Neural cell (in vitro differentiated cells): ENCODE data around the gene WWC1. TPM values are rescaled to one million over a fixed set of nuclear protein-coding genes. Genes with fewer than 3 reads are reported as not detected.

Experiments used
- H2AFZ ChIP-seq: fragments of 200-600, 300-800 bp; sonication (generic), shearing (Covaris generic); 2 replicates; pipeline ENCODE4 v1.6.0; 2014; ENCODE audit warnings: low read depth, mild to moderate bottlenecking, antibody characterized with exemption, low read length, moderate library complexity
- H3F3A ChIP-seq: fragments of 200-600 bp; shearing (Covaris generic); 2 replicates; pipeline ENCODE4 v1.6.1; 2016; ENCODE audit warnings: mild to moderate bottlenecking, moderate library complexity, mixed read lengths, antibody characterized with exemption, low read length; ENCODE audit not compliant: insufficient read depth, poor library complexity, severe bottlenecking
- H3K27ac ChIP-seq: fragments of 200-600, 300-800 bp; sonication (generic), shearing (Covaris generic); 2 replicates; pipeline ENCODE4 v1.5.1; 2014; ENCODE audit warnings: mild to moderate bottlenecking, low read length, moderate library complexity
- H3K27me3 ChIP-seq: fragments of 300-800, 200-600 bp; sonication (generic), shearing (Covaris generic); 2 replicates; pipeline ENCODE4 v1.6.0; 2014; ENCODE audit warnings: mild to moderate bottlenecking, low read depth, low read length, moderate library complexity; ENCODE audit not compliant: insufficient read depth
- H3K36me3 ChIP-seq: fragments of 300-800, 200-600 bp; sonication (generic), shearing (Covaris generic); 2 replicates; pipeline ENCODE4 v1.5.1; 2014; ENCODE audit warnings: mild to moderate bottlenecking, antibody characterized with exemption, low read length, moderate library complexity; ENCODE audit not compliant: insufficient read depth
- H3K4me2 ChIP-seq: fragments of 300-800, 200-600 bp; sonication (generic), shearing (Covaris generic); 2 replicates; pipeline ENCODE4 v1.6.0; 2014; ENCODE audit warnings: mild to moderate bottlenecking, low read length
- H3K4me3 ChIP-seq: fragments of 300-800, 200-600 bp; sonication (generic), shearing (Covaris generic); 2 replicates; pipeline ENCODE4 v1.5.1; 2014; ENCODE audit warnings: mild to moderate bottlenecking, low read length, moderate library complexity
- H3K79me2 ChIP-seq: fragments of 200-600 bp; shearing (Covaris generic); replicated peaks from 2 replicates; pipeline ENCODE4 v1.6.0; 2014; ENCODE audit warnings: mild to moderate bottlenecking, low read length, moderate library complexity; ENCODE audit not compliant: insufficient read depth
- H3K9ac ChIP-seq: fragments of 300-800, 200-600 bp; sonication (generic), shearing (Covaris generic); 2 replicates; pipeline ENCODE4 v1.6.1; 2016; ENCODE audit warnings: mild to moderate bottlenecking, low read length, mixed read lengths
- H3K9me2 ChIP-seq: fragments of 200-600 bp; shearing (Covaris generic); 2 replicates; pipeline ENCODE4 v1.6.1; 2016; ENCODE audit warnings: mild to moderate bottlenecking, low read length, mixed read lengths; ENCODE audit not compliant: insufficient read depth
- H3K9me3 ChIP-seq: fragments of 200-600, 300-800 bp; sonication (generic), shearing (Covaris generic); 2 replicates; pipeline ENCODE4 v1.6.1; 2016; ENCODE audit warnings: mild to moderate bottlenecking, mixed run types, low read length, moderate library complexity, mixed read lengths
- H4K20me1 ChIP-seq: fragments of 200-600 bp; shearing (Covaris generic); 2 replicates; pipeline ENCODE4 v1.6.1; 2016; ENCODE audit warnings: mild to moderate bottlenecking, mixed run types; ENCODE audit not compliant: insufficient read depth
- CTCF ChIP-seq: fragments of 450-650 bp; IDR thresholded peaks from 2 replicates; pipeline ENCODE4 v1.5.1; 2014; ENCODE audit warnings: antibody characterized with exemption, mild to moderate bottlenecking, moderate library complexity; ENCODE audit not compliant: poor library complexity, severe bottlenecking
- EP300 ChIP-seq: fragments of 450-650 bp; conservative IDR thresholded peaks from 2 replicates; pipeline ENCODE4 v1.6.1; 2014; ENCODE audit warnings: antibody characterized with exemption, mild to moderate bottlenecking, moderate library complexity; ENCODE audit not compliant: poor library complexity, severe bottlenecking
- EZH2 ChIP-seq: fragments of 200-600, 300-800 bp; shearing (Covaris generic), sonication (generic); IDR thresholded peaks from 2 replicates; pipeline ENCODE4 v1.6.1; 2014; ENCODE audit warnings: antibody characterized with exemption, low read length, borderline replicate concordance, mild to moderate bottlenecking; ENCODE audit not compliant: insufficient read depth, poor library complexity, severe bottlenecking
- MXI1 ChIP-seq: fragments of 450-650 bp; conservative IDR thresholded peaks from 2 replicates; pipeline ENCODE4 v1.6.1; 2014; ENCODE audit warnings: antibody characterized with exemption, mild to moderate bottlenecking; ENCODE audit not compliant: poor library complexity, severe bottlenecking
- POLR2AphosphoS5 ChIP-seq: IDR thresholded peaks from 2 replicates; pipeline ENCODE4 v1.6.1; 2012
- RAD21 ChIP-seq: fragments of 450-650 bp; conservative IDR thresholded peaks from 2 replicates; pipeline ENCODE4 v1.6.1; 2014; ENCODE audit warnings: antibody characterized with exemption, mild to moderate bottlenecking, moderate library complexity
- REST ChIP-seq: IDR thresholded peaks from 2 replicates; pipeline ENCODE4 v1.6.1; 2012; ENCODE audit warnings: borderline replicate concordance
- SMC3 ChIP-seq: fragments of 450-650 bp; conservative IDR thresholded peaks from 2 replicates; pipeline ENCODE4 v1.6.1; 2014; ENCODE audit warnings: antibody characterized with exemption, mild to moderate bottlenecking, moderate library complexity; ENCODE audit not compliant: poor library complexity
- TAF1 ChIP-seq: IDR thresholded peaks from 2 replicates; pipeline ENCODE4 v1.6.1; 2012; ENCODE audit warnings: low read depth
- polyA plus RNA-seq: library from polyadenylated mRNA; depleted of rRNA; stranded (reverse); fragments of >200 nt; gene quantifications from 2 replicates; pipeline ENCODE4 v1.2.3, GENCODE V29; 2014

Gene WWC1
- polyA plus RNA-seq, 1 donor from 2014 or later, result 0.97 TPM

- Histone ChIP-seq H3K9me3 (no peaks in the 10 kb centered on the region), H3K4me3 (no peak overlapping the region), H3K4me2 (no peak overlapping the region), H3F3A (no peaks in the 10 kb centered on the region), H3K27me3 (no peaks in the 10 kb centered on the region), H4K20me1 (no peaks in the 10 kb centered on the region), H3K79me2 (no peaks in the 10 kb centered on the region), H3K9me2 (no peaks in the 10 kb centered on the region), H3K36me3 (no peaks in the 10 kb centered on the region), H3K9ac (no peak overlapping the region), H3K27ac (no peak overlapping the region), H2AFZ (no peak overlapping the region)
- TF ChIP-seq EP300, result no peak
- TF ChIP-seq CTCF, result no peak
- TF ChIP-seq TAF1, result no peak
- TF ChIP-seq REST, result no peak
- no peak for TF ChIP-seq RAD21
- TF ChIP-seq EZH2, result no peak
- no peak for TF ChIP-seq SMC3
- TF ChIP-seq MXI1, result no peak
- no peak for TF ChIP-seq POLR2AphosphoS5
Observed at GRCh38 chr5:168329302-168329701, 37.9 kb downstream of the WWC1 start.

- no peak overlapping the region for H3K4me2 ChIP-seq
- no peak overlapping the region for H3K27ac ChIP-seq
- H3K9me2 ChIP-seq, result no peaks in the 10 kb centered on the region
- H2AFZ ChIP-seq, result no peak overlapping the region
- no peaks in the 10 kb centered on the region for H3K36me3 ChIP-seq
- no peaks in the 10 kb centered on the region for H3K9me3 ChIP-seq
- H3K9ac ChIP-seq, result no peak overlapping the region
- H3K4me3 ChIP-seq, result no peak overlapping the region
- TF ChIP-seq CTCF (no peak), MXI1 (no peak), REST (no peak)
- H3K79me2 ChIP-seq, result no peaks in the 10 kb centered on the region
- H3F3A ChIP-seq, result no peaks in the 10 kb centered on the region
- H3K27me3 ChIP-seq, result no peaks in the 10 kb centered on the region
- no peaks in the 10 kb centered on the region for H4K20me1 ChIP-seq
Observed at GRCh38 chr5:168332042-168332441, 40.6 kb downstream of the WWC1 start.
